Medulla oblongata (tissue), 1 donor: ENCODE results near the gene KIAA1217.
A peak's percentile ranks its signal among the peaks of the same experiment; 100 is the strongest.
"Not testable (repeated sequence)": the region's sequence is repeated elsewhere in the genome, so short reads cannot be mapped to it uniquely, and the experiment has no call there.

Source experiments
- DNase-seq: peaks from one replicate; pipeline ENCODE4 v3.0.0-alpha.2; 2015; ENCODE audit errors: extremely low spot score

The KIAA1217 gene

DNA sequence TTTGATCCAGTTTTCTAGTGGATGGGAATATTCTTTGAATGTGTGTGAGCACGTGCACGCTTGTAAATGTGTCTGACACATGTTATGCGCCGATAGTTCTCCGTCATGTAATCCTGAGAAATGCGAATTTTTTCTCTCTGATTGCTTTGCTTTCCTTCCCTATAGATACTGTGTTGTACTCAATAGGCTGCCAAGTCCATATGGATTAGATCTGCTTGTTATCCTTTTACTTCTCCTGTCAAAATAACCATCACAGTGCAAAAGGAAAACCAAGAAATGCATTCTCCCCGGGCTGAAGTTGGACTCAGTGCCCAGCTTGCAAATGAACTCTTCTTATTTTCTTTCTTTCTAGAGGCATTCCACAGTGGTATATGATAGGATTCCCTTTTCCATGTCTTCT, 131.9 kb downstream of the KIAA1217 start:
- DNase-seq = no peak

DNA sequence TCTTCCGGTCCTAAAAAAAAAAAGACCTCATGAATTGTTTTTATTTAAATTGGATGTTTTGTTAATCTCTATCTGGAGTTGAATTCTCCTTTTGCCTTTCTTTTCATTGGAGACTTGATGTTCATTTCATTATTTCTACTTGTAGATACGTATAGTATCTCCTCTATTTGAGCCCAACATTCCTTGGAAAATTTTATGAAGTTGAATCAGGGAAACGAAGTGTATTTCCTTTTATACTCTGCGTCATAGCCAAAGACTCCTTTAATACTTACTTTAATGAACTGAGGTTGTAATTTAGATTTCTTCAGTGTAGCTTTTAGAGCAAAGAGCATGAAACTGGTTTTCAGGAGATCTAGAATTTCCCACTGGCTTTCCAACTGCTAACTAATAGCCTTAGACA, 132.4 kb downstream of the KIAA1217 start:
- no peak for DNase-seq

DNA sequence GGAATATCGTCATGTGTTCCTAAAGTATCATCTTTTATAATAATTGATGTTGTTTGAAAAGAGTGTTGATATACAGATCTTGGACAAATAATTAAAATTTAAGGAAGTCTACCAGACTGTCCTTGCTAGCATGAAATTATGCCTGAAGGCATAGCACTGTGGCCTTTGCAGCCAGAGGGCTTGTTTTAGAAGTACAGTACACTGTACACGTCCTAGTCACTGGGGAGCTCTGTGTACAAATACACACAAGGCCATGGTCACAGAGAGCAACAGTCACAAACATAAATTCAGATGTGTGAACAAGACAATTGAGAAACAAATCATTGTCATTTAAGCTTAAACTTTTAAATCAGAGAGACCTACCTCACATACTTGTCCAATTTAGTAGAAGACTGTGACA, 133.0 kb downstream of the KIAA1217 start:
- DNase-seq = no peak

DNA sequence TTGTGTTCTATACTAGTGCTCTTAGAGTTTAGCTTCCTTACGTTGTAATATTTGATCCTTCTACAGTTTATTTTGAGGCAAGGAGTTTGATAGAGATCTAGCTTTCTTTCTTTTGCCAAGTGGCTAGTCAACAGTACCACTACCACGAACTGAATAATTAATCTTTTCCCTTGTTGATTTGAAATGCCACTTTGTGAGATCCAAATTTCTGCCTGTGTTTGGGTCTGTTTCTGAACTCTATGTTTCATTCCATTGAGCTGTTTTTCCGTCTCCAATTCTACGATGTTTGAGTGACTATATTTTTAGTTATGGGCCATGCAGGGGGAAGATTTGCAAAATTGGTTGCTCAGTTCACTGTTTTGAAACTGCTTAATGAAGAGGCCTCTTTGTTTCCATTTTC, 134.7 kb downstream of the KIAA1217 start:
- no peak for DNase-seq

DNA sequence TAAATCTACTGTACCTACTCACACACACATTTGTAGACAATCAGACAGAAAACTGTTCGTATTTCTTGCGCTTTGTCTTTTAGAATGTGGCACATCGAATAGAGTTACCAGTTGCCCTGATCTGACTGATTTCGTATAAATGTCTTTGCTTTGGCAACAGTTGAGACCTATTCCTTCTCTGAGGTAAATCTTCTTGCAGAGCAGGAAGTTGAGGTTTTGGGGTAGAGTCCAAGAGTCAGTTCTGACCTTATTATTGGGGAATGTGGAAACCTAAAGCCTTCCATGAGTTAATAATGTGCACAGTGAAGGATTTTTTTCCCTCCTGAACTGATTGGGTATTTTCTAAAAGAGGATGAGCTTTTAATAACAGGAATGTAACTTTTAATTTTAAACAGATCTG, 135.3 kb downstream of the KIAA1217 start:
- peak; percentile 19 for DNase-seq

DNA sequence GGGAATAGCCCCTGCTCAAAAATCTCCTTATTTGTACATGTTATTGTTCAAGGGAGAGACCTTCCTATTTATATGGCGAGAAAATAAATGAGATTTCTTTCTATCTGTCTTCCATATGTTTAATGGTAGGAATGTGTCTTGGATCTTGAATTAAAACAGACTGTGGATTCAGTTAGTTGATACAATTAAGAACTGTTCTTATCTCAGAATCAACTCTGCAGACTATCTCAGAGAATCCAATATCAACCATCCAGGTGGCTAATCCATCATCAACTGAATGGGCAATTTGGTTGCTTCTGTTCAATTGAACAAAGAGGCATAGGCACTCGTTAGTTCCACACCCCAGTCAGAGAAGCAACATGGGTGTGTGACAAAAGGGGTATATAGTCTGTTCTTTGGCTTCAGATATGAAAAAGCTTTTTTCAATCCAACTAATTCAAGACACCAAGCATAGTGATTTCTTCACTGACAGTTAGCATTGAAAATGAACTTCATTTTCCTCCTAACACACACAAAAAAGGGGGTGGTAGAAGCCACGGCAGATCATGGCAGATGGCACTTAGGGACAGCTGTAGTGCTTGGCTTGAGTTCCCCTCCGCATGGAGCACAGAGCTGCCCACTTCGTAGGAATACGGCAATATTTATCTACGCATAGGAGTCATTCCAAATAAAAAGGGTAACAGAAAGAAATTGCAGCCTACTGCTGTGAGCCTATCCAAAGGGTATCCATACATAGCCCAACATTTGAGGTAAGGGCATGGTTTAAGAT, 135.9 kb downstream of the KIAA1217 start:
- no peak for DNase-seq

DNA sequence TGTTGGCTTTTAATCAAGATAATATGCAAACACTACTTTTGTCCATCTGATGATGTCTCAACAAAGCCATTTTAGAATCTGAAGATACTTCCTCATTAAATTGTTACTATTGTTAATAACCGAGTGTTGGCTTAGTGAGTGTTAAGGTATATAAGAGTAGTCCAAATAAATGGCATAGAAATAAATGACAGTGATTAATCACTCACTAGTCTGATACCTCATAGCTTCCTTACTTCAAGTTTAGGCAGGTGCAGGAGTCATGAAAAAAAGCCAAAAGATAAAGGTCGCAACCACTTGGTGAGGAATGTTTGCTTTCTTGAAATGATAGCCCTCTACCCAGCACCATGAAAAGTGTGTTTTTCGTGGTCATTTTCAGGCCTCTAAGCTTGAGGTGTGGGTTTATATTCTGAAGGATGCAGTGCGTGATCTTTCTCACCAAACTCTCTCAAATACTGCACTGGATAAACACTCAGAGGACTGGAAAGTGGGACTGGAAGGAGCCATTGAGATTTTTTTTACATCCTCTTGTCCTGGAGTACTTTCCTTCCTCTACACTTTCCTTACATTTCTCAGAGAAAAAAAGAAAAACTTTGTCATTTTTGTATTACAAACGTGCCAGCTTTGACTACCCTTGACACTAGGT, 138.1 kb downstream of the KIAA1217 start:
- DNase-seq = no peak

DNA sequence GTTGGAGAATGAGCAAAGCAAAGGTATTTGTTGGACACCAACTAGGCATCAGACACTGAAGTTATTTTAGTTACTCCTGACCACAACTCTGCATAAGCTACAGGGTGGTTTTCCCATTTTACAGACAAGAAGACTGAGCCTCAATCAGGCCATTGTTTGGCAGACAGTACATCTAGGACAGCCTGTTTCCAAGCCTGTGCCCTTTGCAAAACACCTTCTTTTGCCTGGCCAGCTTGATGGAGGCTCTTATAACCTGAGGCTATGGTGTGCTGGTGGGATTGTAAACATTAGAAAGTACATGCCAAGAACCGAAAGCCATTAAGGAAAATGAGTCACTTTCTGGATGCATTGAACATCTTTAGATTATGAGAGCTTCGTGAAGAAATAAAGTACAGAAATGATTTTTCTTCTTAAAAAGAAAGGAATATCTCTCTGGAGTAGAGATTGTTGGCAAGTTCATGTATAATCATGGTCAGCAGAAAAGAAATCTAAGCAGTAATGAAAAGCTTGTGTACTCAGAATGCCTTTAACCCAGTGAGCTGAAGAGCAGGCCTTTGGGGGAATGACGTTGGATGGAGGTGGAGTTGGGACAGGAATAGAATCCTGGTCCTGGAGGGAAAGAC, 140.6 kb downstream of the KIAA1217 start:
- DNase-seq = no peak

DNA sequence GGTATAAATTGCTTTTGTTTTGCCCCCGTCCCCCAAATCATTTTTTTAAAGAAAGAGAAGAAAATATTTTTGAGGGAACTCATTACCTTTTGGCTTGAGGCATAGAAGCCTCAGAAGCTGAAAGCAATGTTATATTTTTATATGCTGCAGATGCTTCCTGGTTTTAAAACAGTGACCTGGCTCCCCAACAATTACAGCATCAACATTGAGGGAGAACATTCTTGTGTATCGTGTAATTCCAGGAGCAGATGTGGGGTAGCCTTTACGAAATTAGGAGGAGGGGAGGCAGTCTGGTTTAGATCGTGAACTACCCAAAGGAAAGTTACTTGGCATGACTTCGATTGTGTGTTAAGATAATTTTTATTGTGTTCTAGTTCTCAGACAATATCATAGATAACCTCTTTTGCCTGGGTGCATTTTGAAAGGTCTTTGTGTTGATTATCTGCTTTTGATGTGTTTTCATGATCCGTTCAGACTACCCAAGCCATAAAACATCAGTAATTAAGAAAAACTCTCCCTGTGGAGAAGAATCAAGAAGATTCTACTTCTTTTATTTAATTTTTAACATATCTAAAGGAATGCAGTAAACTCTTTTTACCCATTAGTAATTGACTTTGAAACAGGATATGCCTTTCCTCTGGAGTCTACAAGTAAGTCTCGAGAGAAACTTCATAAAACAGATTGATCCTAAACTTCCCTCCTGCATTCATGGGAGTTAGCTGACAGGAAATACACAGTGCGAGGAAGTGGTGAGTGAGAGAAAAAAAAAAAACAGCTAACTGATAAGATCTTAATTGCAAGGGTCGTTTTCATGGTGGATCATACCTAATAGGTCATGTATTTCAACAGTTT, 141.4 kb downstream of the KIAA1217 start:
- DNase-seq = no peak

DNA sequence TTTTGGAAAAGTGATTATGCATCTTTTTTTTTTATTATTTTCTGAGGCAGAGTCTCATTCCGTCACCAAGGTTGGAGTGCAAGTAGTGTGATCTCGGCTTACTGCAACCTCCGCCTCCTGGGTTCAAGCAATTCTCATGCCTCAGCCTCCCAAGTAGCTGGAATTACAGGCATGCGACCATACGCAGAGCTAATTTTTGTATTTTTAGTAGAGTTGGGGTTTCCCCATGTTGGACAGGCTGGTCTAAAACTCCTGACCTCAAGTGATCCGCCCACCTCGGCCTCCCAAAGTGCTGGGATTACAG, 141.9 kb downstream of the KIAA1217 start:
- DNase-seq = not testable (repeated sequence)

DNA sequence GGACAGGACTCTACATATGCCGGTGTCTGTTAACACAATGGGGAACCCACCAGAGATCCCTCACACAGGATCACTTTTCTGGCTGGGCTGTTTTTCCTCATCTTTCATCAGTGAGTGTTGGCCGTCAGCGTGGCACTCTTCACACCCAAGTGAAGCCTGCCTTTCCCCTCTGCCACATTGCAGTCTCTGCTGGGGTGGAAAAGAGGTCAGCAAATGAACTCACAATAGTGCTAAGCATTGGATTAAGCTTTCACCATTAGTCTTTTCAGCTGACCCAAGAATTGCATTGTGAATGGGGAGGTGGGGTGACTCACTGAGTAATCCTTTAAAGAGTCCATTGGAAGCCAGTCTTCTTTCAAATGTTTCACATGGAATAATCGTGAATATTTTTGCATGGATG, 143.0 kb downstream of the KIAA1217 start:
- no peak for DNase-seq

DNA sequence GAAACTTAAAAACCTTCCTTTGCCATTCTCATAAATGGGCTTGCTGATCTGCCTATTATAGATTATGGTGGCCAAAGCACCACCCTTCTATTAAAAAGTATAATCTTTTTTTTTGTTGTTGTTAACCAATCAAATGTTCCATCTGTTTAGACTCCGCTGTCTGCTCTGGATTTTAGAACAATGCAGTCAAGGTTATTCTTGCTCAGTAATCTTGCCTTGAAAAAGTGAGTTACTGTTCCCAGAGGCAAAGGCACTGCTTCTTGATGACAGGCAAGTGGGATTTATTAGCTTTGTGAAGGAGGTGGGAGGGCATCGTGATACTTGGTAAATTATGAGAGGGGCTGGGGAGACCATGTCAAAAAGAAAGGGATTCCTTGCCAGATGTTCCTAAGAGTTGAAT, 143.5 kb downstream of the KIAA1217 start:
- DNase-seq = no peak

DNA sequence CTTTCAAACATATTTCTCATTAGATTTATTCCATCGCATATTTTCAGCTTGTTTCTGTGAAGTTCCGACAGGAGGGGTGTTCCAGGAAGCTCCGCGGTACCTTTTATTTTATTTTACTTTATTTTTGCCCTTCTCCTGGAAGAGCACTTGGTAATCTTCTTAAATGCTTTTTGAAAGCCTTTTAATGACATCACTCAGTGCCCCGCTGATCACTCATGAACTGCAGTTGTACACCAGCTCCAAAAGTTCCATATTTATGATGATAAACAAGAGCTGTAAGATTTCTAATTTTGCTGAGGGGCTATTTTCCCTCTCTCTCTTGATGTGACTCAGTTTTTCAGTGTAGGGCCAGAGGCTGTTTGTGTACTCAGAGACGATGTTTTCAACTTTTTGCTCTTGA, 144.4 kb downstream of the KIAA1217 start:
- DNase-seq = no peak

DNA sequence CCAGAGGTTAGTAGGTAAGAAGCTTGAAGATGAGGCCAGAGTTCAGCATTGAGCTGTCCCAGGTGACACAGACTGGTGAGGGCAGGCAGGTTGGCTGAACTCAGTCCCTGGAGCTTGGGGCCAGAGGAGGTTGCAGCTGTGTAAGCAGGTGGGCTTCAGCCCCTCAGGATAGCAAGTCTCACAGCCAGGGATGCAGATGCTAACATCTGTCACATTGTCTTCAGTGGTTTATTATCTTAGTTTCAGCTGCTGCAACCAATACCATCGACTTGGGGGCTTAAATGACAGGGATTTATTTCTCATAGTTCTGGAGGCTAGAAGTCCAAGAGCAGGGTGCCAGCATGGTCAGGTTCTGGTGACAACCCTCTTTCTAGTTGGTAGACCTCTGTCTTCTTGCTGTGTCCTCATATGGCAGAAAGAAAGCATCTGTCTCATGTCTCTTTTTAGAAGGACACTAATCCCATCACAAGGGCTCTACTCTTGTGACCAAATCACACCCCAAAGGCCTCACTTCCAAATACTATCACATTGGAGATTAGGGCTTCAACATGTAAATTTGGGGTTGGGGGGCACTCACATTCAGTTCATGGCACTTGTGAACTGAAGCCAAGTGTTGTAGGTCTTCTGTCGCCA, 146.2 kb downstream of the KIAA1217 start:
- DNase-seq = no peak

DNA sequence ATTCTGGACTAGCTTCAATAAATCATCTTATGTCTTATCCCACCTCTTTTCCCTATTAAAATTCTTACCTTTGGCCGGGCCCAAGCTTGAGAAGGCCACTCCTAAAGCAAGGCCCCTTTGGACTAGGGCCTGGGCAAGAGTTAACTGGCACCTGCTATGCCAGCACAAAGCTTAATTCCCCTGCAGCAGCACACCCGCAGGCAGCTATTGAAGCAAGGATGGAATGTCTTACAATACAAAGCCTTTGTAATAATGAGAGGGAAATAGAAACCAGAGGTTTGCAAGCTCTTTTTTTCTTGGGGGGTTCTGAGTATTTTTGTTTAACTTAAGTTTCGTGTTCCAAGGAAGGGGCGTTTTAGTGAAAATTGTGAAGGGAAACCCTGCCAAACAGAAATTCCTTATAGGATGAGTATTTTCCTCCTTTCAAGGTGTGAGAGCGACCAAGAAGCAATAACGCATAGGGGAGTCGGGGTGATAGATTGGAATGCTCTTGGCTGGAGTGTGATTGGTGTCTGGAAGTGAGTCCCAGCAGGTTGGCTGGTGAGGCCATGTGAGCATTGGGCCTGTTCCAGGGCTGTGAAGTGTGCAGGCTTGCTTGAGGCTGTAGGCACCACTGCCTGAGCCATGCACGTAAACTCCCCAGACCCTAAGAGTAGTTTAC, 148.5 kb downstream of the KIAA1217 start:
- no peak for DNase-seq

DNA sequence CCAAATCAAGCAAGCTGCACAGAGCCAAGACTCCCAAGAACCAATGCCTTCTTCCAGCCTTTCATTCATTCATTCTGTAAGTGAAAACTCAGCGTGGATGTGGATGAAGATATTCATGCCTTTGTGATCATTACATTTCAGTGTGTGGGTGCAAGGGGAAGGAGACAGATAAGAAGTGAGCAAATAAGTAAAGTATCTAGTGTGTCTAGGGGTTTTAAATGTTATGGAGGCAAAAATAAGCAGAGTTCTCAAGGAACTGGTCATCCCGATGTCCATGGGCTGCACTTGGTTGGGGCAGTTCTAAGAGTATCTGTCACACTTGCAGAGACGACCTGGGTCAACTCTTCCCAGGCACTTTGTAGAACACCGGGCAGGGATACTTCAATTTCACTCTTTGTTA, 149.1 kb downstream of the KIAA1217 start:
- no peak for DNase-seq

DNA sequence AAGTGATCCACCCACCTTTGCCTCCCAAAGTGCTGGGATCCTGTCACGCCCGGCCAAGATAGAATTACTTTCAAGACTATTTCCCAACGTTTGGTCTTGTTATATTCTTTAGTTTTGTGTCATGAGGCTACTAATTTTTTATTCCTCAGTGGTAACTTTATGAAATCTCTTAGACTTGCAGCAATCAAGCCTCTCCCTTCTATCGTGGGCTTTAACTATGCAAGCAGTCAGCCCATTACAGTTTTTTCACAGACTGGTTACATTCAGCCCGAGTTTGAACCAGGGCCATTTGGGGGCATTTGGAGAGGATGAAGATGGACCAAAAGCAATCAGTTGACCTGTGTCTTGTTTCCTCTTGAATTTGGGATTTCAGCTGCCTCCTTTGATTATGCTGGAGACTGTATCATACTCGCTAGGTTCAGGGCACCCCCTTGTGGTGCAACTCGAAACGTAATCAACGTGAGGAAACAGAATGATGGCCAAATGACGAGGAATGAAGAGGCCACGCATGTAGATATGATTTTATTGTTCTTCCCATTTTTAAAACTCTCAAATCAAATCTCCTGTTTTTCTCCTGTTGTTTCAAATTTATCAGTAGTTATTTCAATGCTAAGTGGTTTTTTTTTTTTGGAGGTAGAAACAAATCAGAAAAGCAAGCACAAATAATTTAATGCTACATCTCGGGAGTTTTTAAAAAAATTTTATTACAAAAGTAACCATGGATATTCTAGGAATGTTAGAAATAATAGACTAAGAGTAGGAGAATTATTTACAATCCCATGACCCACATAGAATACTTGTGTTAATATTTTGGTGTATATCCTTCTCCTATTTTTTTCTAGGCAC, 151.6 kb downstream of the KIAA1217 start:
- DNase-seq = peak; percentile 77

DNA sequence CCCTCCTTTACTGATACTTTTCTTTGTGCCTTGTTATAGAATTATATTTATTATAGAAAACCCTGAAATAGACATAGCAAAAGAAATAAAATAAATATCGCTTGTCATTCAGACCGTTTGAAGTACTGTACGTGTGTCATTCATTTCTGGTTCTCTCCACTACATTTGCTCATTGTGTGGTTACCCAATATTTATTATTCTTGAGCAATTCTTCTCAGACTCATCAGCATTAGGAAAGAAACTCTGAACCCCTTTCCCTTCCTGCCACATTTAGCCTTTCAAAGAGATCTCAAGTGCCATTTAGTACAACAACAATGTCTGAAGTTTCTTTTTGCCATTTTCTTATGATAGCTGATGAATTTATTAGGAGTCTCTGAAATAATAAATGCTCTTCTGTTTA, 154.1 kb downstream of the KIAA1217 start:
- no peak for DNase-seq

DNA sequence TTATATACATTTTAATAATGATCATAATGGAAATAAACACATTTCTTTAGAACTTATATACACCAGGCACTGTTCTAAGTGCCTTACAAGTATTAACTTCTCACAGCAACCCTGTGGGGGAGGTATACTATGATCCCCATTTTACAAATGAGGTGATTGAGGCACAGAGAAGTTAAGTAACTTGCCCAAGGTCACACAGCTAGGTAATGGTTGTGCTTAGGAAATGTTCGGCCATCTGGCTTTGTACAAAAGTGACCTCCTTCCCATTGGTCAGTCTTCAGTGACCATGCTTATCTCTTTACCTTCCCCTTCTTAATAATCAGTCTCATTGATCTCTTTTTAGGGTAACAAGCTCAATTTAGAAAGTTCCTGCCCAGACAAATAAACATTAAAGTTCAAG, 158.8 kb downstream of the KIAA1217 start:
- no peak for DNase-seq

DNA sequence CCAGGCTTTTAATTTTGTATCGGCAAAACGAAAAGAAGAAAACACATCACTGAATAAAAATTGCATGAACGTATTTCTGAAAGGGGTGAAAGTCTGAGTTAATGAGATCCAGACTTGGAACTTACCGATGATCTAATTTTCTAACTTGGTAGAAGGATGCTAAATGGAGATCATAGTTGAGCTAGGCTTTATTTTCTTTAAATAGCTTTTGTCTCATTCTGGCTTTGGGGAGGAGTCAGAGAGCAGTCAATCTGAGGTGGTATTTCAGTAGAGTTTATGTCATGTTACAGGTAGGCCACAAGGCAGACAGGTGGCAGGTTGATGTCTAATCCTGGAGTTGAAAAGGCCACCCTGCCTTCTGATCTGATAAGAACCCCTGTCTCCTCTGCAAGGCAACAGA, 161.9 kb downstream of the KIAA1217 start:
- DNase-seq = no peak

DNA sequence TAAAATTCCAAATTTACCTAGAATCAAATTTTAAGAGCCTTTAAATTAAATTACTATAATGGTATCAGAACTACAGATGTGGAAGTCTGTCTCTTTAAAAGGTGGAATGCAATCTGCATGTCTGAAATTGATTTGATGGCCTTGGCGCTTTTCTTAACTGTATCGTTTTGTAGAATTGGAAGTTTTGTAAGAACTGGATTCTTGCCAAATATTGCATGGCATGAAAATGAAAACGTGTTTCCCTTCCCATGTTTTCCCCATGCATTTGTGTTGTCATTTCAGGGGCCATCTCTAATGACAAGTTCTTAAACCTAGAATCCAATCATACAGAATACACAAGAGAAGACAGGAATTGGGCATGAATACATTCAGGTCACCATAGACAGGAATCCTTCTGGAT, 162.5 kb downstream of the KIAA1217 start:
- no peak for DNase-seq
